Lung (tissue), 12 donors: Measurements from ENCODE around the gene SLC6A12. TPM values are rescaled to one million over a fixed set of nuclear protein-coding genes. Genes with fewer than 3 reads are reported as not detected.

Experiments
- ATAC-seq: fragments of 200-7000 bp; cut with Tn5 transposase; one replicate; pipeline ENCODE4 v1.9.1; 2020; ENCODE audit warnings: moderate number of reproducible peaks; ENCODE audit not compliant: insufficient read depth, low FRiP score
- DNase-seq, 3 donors: peaks; one replicate each; pipeline ENCODE4 v3.0.0-alpha.2; 2013 to 2017
- H3K27ac ChIP-seq, 2 donors: one replicate each; pipeline ENCODE4 v1.5.1; 2013; ENCODE audit warnings: mild to moderate bottlenecking in 2 of 2, moderate library complexity in 2 of 2, control low read depth in 1 of 2, inconsistent platforms in 1 of 2, low read depth in 1 of 2, low read length in 1 of 2
- H3K27me3 ChIP-seq, 3 donors: one replicate each; pipeline ENCODE4 v1.5.1; 2013; ENCODE audit warnings: low read length in 2 of 3; ENCODE audit not compliant: control insufficient read depth in 3 of 3, insufficient read depth in 3 of 3
- H3K36me3 ChIP-seq, 4 donors: one replicate each; pipeline ENCODE4 v1.5.1; 2013; ENCODE audit warnings: low read length in 4 of 4, mild to moderate bottlenecking in 1 of 4, moderate library complexity in 1 of 4; ENCODE audit not compliant: control insufficient read depth in 4 of 4, insufficient read depth in 4 of 4
- H3K4me1 ChIP-seq, 5 donors: one replicate each; pipeline ENCODE4 v1.5.1; 2013; ENCODE audit warnings: low read length in 5 of 5, mild to moderate bottlenecking in 2 of 5, moderate library complexity in 1 of 5; ENCODE audit not compliant: control insufficient read depth in 5 of 5, insufficient read depth in 5 of 5
- H3K4me3 ChIP-seq: one replicate; pipeline ENCODE4 v1.5.1; 2013; ENCODE audit warnings: mild to moderate bottlenecking, control low read depth, moderate library complexity
- H3K9ac ChIP-seq, 2 donors: one replicate each; pipeline ENCODE4 v1.5.1; 2013; ENCODE audit warnings: low read length in 2 of 2, control low read depth in 1 of 2; ENCODE audit not compliant: insufficient read depth in 1 of 2
- H3K9me3 ChIP-seq, 4 donors: one replicate each; pipeline ENCODE4 v1.5.1; 2013; ENCODE audit warnings: low read length in 3 of 4, mild to moderate bottlenecking in 1 of 4, moderate library complexity in 1 of 4; ENCODE audit not compliant: control insufficient read depth in 4 of 4, insufficient read depth in 3 of 4
- WGBS, 2 donors: extraction: QIAGEN DNeasy Blood & Tissue Kit; methylation state at CpG; one replicate each; pipeline ENCODE4 v1.1.7; 2013; 5-methylcytosine and 5-hydroxymethylcytosine counted together
- polyA plus RNA-seq, 2 donors: library from polyadenylated mRNA; stranded (reverse); fragments of 200-250 nt; gene quantifications; one replicate each; pipeline ENCODE4 v1.2.1, GENCODE V29; 2013
- total RNA-seq, 2 donors: library from RNA; depleted of rRNA in 1 of 2; stranded (reverse); fragments of >200 nt in 1 of 2; gene quantifications; one replicate each; pipeline ENCODE4 v1.2.1, GENCODE V29; 2014 to 2021
- TF ChIP-seq, protein P1 (sequence below): IDR thresholded peaks from 2 replicates; pipeline ENCODE4 v1.5.1; 2012; ENCODE audit warnings: mild to moderate bottlenecking; ENCODE audit errors: control extremely low read depth, extremely low read depth
- donor health status: control.
- donor health status: control.
- donor health status: Bipolar disorder and iron deficiency.
- donor health status: healthy.
- donor health status: DM: yes; HTN: yes; CAD: no.

The SLC6A12 gene
- total and polyA plus RNA-seq, 4 donors = 1.7 to 4.5 (median 3.1) TPM

DNA sequence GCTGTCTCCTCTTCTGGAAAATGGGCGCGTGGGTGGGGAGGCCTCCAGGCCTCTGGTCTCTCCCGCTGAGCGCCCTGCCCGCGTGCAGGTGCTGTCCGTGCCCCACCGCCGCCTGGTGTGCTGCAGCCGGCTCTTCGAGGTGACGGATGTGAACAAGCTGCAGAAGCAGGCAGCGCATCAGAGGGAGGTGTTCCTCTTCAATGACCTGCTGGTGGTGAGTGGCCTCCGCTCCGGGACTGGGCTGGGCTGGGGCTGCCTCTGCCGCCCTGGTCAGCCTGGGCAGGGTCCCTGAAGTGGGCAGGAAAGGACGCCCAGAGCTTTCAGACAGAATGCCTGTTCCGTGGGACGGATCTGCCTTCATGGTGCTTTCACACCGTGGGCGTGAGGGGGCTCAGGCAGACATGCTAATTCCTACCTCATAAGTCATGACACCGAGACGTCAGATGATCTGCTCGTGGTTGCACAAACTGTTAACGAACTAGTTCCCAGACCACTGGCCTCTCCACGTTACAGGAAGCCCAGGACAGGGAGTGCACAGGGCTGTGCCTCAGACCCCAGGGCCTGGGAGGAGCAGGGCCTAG lies 50.5 kb downstream of the SLC6A12 start:
- Histone ChIP-seq H3K27ac (no peak overlapping the region), H3K4me3 (no peak overlapping the region), H3K9ac (no peak overlapping the region), H3K4me1 (no peaks in the 10 kb centered on the region), H3K36me3 (no peaks in the 10 kb centered on the region), H3K9me3 (no peaks in the 10 kb centered on the region), H3K27me3 (no peaks in the 10 kb centered on the region)
- DNase-seq = no peak
- 85 to 90% methylated on average over 26 of the region's 26 CpGs for WGBS, 2 donors
- no peak for ATAC-seq
- TF ChIP-seq, protein P1, sequence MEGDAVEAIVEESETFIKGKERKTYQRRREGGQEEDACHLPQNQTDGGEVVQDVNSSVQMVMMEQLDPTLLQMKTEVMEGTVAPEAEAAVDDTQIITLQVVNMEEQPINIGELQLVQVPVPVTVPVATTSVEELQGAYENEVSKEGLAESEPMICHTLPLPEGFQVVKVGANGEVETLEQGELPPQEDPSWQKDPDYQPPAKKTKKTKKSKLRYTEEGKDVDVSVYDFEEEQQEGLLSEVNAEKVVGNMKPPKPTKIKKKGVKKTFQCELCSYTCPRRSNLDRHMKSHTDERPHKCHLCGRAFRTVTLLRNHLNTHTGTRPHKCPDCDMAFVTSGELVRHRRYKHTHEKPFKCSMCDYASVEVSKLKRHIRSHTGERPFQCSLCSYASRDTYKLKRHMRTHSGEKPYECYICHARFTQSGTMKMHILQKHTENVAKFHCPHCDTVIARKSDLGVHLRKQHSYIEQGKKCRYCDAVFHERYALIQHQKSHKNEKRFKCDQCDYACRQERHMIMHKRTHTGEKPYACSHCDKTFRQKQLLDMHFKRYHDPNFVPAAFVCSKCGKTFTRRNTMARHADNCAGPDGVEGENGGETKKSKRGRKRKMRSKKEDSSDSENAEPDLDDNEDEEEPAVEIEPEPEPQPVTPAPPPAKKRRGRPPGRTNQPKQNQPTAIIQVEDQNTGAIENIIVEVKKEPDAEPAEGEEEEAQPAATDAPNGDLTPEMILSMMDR = no peak

DNA sequence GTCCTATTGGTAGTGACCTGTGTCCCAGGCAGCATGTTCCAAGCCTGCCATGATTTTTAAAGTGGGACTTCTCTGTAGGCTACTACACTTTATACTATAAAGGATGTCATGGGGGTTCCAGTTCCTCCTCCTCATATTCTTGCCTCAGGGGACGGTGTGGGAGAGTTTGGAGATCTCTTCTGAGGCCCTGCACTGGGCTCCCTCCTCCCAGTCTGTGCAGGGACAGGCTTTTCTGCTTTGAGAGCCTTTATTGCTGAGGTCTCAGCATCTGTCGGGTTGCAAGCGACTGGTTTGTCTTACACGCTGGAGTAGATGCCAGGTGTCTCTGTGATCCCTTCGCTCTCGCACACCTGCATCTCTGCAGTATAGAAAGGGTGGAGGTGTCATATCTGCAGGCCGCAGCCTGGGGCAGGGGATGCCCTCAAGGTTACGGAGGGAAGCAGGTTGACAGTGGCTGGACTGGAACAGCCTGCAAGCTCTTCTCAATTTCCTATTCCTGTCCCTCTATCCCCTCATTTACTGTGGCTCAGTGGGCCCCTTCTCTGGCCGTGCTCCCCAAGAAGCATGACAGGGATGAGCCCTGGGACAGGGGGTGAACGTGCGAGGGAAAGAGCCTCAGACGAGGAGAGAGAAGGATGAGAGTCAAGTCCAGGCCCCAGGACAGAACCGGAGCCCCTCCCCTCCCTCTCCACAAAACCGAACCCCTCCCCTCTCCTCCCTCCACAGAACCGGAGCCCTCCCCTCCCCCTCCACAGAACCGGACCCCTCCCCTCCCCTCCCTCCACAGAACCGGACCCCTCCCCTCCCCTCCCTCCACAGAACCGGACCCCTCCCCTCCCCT lies 51.3 kb downstream of the SLC6A12 start:
- Histone ChIP-seq H3K27me3 (no peaks in the 10 kb centered on the region), H3K27ac (no peak overlapping the region), H3K4me3 (no peak overlapping the region), H3K4me1 (no peaks in the 10 kb centered on the region), H3K36me3 (no peaks in the 10 kb centered on the region), H3K9me3 (no peaks in the 10 kb centered on the region), H3K9ac (no peak overlapping the region)
- no peak for ATAC-seq
- DNase-seq = no peak
- TF ChIP-seq, protein P1 = no peak
- 67 to 85% methylated on average over 15 to 18 of the region's 18 CpGs for WGBS, 2 donors

DNA sequence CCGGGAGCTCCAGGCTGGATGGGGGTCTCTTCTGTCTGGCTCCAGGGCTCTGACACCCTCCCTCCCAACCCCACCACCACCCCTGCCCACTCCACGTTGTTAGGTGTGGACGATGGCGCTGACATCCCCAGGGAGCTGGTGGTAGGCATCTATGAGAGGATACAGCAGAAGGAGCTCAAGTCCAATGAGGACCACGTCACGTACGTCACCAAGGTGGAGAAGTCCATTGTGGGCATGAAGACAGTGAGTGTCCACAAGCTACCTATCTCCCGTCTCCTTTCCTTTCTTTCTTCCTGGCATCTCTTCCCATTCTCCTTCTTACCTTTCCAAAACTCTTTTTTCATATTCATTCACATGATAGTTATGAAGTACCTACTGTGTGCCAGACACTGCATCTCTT lies 52.1 kb downstream of the SLC6A12 start:
- ATAC-seq = no peak
- no peaks in the 10 kb centered on the region for H3K36me3 ChIP-seq
- H3K4me1 ChIP-seq = no peaks in the 10 kb centered on the region
- TF ChIP-seq, protein P1 = no peak
- no peak overlapping the region for H3K9ac ChIP-seq
- H3K4me3 ChIP-seq = no peak overlapping the region
- H3K9me3 ChIP-seq = no peaks in the 10 kb centered on the region
- no peak for DNase-seq
- no peak overlapping the region for H3K27ac ChIP-seq
- H3K27me3 ChIP-seq = no peaks in the 10 kb centered on the region
- 89 to 95% methylated on average over 8 of the region's 8 CpGs for WGBS, 2 donors
